Right forelimb (tissue), 1 donor: ENCODE results near the gene GFRA3.
A peak's percentile ranks its signal among the peaks of the same experiment; 100 is the strongest.
"Not testable (repeated sequence)": the region's sequence is repeated elsewhere in the genome, so short reads cannot be mapped to it uniquely, and the experiment has no call there.

ENCODE experiments used
- DNase-seq: peaks from one replicate; pipeline ENCODE4 v3.0.0-alpha.2; 2018

The GFRA3 gene, protein sequence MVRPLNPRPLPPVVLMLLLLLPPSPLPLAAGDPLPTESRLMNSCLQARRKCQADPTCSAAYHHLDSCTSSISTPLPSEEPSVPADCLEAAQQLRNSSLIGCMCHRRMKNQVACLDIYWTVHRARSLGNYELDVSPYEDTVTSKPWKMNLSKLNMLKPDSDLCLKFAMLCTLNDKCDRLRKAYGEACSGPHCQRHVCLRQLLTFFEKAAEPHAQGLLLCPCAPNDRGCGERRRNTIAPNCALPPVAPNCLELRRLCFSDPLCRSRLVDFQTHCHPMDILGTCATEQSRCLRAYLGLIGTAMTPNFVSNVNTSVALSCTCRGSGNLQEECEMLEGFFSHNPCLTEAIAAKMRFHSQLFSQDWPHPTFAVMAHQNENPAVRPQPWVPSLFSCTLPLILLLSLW

DNA sequence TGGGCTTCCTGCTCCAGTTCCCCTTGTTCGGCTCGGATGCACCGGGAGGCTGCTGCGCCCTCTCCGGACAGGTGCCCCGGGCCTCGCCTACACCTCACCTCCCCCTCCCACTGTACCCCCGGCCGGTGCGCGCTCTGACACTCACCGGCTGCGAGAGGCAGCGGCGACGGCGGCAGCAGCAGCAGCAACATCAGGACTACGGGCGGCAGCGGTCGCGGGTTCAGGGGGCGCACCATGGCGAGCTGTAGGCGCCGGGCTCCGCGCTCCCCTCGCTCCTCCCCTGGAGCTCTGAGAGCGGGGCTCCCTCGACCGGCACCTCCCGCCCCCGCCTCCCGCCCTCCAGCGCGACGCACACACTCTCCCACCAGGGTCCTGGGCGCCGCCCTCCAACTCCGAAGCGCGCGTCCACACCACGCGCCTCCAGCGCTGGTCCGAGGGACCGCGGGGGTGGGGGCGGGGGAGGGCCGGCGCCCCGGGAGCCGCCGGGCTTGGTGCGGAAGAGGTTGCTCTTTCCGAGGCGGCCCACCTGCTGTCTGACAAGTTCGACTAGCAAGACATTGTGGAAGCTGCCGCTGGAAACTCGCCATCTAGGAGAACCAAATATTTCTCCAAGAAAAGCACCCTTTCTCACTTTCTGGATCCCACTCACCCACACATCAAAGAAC, at the start of gene GFRA3:
GFRA3 (minus strand) TSS at position 433 of the 665 bp plus-strand sequence; CDS start at position 236, 197 bp downstream.
- DNase-seq, result no peak

DNA sequence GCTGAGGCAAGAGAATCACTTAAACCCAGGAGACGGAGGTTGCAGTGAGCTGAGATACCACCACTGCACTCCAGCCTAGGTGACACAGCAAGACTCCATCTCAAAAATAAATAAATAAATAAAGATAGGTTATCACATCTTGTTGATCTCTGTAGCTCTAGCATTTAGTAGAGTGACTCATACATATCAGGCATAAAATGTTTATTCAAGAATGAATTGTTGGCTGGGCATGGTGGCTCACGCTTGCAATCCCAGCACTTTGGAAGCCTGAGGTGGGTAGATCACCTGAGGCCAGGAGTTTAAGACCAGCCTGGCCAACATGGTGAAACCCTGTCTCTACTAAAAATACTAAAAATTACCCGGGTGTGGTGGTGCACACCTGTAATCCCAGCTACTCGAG, 43.8 kb upstream of the GFRA3 start:
- not testable (repeated sequence) for DNase-seq

DNA sequence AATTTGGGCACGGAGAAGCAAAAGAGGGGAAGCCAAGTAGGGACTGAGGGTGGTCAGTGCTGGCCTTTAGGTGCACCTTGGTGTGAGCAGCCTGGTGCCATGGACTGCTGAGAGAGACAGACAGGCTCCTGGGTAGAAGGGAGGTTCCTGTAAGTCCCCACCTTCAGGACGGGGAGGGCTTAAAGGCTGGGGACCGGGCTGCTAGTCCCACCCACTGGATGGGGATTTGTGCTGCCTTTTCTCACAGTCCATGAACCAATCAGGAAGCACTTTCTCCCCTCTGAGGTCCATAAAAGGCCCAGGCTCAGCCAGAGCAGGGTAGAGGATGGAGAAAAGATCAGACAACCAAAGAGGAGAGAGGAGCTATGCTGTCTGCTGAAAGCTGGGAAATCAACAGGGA, 41.9 kb upstream of the GFRA3 start:
- no peak for DNase-seq

DNA sequence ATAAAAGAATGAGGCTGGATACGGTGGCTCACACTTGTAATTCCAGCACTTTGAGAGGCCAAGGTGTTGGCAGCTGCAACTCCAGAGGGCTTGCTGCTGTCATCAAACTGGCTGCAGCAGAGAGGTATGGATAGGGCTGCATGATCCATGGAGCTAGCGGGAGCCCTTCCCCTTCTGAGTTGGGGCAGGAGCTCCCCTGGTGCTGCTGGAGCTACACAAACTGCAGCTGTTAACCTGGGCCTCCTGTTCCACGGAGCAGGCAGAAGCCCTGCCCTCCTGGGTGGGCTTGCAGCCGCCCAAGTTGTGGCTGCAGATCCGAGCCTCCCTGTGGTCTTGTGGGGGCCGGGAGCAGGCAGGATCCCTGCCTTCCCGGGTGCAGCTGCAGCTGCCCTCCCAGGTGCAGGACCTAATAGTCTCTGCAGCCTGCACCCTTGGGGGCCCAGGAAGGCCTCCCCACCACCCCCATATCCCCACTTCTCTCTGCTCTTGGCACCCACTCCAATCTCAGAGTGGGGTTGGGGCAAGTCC, 41.4 kb upstream of the GFRA3 start:
- DNase-seq, result no peak

DNA sequence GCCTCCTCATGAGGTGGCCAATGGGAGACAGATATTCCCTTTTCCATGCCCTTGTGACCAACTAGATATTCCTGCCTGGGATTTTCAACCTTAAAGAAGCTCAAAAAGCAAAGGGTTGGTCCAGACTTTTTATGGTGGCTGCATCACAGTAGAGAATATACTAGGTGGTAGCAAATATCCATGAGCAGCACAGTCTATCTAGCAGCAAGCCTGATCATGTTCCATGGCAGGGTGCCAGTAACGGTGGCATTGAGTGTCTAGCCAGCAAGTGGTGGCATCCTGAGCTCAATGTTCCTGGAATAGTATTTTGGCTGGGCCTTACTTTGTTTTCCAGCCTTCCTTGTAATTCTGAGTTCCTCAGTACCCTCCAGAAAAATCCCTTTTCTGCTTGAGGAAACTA, 31.4 kb upstream of the GFRA3 start:
- no peak for DNase-seq

DNA sequence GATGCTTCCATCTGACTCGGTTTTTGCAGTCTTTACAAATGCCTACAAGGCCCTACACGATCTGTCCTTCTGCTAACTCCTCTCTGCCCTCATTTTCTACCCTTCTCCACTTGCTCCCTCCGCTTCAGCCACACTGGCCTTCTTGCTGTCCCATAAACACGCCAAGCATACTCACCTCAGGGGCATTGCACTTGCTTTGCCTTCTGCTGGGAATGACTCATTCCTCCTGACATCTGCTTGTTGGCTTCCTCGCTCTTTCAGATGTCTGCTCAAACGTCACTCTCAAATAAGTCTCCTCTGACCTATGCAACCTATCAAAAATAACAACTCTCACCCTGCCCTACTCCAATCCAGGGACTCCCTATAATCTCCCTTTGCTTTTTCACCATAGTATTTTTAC, 29.0 kb upstream of the GFRA3 start:
- no peak for DNase-seq

DNA sequence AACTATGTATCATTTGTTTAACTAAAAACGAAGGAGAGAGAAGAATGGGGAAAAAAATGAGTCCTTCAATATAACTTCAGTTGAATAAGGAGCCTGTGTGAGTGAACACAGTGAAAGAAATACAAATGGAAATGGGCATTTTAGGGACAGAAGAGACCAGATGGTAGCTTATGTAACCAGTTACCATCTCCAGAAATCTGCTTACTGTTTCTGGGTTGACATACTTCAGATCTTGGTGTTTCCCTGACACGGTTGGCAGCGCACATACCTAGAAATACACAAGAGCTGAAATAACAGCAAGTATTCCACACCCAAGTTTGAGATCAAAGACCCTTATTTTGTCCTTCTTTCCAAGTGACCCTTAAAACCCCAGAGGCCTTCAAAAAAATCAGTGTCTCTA, 14.9 kb upstream of the GFRA3 start:
- DNase-seq, result no peak

DNA sequence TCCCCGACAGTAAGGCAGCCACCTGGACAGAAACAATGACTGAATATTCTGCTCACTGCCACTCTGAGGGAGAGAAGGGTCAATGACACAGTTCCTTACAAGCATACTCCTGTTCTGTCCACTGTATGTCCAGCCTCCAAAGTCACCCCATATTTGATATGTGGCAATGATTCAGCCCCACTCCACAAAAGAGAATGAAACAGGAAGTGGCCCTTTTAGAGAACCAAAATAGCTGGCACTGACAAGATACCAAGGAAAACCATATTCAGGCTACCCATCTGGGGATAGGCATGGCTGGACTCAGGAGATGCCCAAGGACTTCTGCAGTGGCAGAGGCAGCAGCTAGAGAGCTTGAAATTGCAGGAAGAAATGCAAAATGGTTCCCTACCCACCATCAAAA, 12.8 kb upstream of the GFRA3 start:
- no peak for DNase-seq

DNA sequence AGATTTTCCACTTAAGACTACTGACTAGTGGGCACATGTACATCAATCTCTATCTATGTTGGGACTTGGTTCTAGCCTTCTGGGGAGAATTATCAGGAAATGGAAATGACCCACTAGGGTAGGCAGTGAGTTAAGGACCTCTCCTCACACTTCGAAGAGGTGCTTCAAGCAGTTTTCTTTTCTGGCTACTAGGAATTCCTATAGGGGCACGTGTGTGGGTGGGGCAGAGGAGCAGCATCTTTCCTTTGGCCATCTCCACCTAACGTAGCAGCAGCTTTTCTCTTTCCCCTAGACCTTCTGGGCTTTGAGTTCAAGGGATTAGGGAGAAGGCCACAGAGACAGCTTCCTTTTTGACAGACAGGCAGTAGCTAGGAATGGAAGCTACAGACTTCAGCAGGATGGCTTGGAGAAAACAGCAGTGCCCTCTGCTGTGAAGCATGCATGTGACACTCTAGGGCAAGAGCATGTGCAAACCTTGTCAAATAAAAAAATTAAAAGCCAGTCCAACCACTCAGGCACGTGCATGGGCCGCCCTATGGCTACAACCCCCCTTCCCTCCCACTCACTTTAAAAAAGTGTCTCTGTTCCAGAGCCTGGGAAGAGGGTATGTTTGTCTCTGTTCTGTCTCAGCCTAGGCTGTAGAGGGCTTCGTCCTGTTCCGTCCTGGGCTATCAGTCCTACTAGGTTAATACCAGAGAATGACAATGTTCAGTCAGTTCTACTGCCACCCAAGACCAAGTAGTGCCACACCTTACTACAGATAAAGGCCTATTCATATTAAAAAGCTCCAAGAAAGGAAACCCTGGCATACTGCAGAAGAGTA, 8.7 kb upstream of the GFRA3 start:
- DNase-seq, result peak; percentile 55

DNA sequence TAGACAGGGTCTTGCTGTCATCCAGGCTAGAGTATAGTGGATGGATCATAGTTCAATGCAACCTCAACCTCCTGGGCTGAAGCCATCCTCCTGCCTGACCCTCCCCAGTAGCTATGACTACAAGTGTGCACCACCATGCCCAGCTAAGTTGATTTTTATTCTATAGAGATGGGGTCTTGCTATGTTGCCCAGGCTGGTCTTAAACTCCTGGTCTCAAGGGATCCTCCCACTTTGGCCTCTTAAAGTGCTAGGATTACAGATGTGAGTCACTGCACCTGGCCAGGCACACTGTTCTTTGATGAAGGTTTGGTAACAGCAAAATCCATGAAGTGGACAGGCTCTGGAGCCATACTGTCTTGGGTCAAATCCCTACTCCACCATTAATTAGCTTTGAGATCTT, 6.5 kb upstream of the GFRA3 start:
- no peak for DNase-seq

DNA sequence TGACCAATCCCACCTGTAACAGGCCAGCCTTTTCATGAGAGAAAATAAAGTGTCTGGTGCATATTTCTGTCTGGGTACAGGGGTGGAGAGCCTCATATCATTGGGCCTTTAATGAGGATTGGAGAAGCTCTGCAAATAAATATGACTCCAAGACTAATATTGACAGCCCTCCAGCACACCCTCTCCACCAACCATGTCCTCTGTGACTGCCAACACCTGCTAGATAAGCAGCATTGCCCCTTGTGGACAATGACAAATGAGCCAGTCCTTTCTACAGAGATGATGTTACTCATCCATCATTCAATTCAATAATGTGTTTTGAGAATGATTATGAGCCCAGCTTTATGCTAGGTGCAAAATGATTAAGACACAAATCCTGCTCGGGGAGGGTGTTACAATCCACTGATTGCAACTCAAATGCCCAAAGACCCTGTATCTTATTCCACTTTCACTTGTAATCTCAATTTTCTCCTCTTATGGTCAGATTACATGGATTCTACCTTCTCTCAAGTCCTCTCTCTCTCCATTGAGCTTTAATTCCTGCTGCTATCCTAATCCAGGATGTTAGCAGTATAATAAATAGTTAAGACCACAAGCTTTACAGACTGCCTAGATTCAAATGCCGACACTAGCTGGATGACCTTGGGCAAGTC, 2.1 kb upstream of the GFRA3 start:
- no peak for DNase-seq

DNA sequence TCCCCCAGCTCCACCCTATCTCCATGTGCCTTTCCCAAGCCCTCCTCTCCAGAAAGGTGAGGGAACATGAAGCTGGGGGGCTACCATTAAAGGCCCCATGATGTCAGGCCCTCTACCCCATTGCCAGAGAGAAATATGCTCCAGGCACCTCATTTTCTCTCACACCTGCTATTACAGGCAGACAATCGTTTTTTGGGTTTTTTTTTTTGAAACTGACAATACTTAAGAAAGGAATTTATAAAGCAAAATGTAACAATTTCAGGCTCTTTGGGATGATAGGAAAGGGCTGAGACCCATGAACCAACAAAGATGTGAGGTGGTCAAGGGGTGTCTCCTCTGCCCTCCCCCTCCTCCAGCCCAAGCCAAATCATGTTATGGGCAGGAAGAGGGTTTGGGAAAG, 1.5 kb upstream of the GFRA3 start:
- DNase-seq, result no peak

DNA sequence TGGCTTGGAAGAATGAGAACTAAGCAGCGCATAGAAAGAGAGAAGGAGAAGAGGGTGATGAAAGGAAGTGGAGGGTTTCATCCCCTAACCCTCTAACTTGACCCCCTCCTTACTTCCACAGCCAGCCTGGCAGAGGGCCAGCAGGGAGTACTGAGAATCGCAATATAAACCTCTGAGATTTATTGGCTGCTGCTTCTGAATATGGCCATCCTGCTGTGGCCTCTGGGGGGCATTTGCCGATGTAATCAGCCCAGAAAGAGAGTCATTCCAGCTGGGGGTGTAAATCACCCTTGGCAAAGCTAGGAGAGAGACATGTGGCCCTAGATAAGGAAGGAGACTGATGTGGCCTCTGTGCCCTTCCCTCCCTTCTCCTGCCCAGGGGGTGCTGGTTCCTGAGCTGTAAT, 960 bp upstream of the GFRA3 start:
- no peak for DNase-seq

DNA sequence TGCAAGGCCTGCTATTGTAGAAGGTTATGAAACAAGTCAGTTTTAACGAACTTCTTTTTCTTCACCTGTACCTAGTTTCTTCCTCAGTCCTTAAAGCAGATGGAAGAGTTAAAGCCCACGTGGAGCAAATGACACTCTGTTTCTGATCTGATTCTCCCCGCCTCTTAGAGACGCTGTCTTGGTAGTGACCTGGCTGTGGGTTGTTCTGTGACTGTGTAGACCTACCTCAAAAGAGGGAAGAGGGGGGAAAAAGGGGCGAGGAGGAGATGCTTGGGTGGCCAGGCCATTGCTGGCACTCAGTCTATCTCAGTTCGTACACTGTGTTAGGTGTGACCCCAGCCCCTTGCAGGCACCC, 610 bp downstream of the GFRA3 start:
- no peak for DNase-seq

DNA sequence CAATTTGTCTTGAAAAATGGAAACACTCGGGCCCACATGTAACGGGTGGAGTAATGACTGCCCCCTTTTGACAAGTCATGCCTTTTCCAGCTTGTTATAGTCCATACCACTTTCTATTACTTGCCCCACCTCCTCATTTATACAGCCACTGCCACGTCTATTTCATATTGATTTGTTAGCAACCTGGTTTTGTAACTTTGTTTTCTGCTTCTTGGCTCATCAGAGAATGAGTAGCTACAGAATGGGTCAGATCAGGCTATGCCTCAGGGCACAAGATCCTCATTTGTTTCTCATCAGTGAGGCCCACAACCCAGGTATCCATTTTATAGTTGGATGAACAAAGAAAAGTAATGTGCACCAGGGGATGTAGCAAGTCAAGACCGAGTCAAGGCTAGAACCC, 1.7 kb downstream of the GFRA3 start:
- DNase-seq, result no peak

DNA sequence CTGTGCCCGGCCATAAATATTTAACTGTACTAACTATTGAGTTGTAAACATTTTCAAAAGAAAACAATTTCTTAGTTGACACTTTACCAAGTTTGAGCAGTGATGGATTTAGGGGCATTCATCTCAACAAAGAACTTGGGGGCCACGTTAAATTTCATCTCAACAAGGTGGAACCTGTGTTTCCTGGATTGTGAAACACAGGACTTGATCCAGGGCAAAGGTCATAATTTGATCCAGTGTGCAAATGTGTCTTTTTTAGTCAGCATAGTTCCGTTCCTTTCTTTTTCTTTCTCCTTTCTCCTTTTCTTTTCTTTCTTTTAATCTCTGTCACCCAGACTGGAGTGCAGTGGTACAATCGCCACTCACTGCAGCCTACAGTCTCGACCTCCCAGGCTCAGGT, 3.1 kb downstream of the GFRA3 start:
- no peak for DNase-seq

DNA sequence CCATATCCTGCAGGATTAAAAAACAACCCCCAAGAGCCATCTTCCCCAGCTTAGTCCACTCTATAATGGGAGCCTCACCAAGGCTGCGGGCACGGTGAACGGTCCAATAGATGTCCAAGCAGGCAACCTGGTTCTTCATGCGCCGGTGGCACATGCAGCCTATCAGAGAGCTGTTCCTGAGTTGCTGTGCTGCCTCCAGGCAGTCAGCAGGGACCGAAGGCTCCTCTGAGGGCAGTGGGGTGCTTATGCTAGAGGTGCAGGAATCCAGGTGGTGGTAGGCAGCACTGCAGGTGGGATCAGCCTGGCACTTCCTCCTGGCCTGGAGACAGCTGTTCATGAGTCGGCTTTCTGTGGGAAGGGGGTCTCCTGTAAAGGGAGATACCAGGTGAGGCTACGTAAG, 10.2 kb downstream of the GFRA3 start:
- DNase-seq, result no peak

DNA sequence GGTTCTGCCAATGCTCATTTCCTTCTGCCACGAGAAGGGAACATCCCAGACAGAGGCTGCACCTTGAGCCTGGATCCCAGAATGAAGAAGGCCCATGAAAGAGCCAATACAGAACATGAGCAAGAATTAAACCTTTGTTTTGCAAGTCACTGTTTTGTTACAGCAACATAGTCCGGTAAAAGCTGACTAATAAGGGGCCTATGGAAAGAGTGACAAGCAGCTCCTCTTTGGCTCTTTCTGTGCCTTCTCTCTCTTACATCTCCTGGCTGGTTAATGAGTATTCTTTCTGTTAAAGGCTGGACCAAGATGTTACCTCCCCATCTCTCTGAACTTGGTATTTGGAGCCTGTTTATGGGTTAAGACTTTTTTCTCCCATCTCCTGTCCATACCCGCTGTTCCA, 10.8 kb downstream of the GFRA3 start:
- DNase-seq, result no peak

DNA sequence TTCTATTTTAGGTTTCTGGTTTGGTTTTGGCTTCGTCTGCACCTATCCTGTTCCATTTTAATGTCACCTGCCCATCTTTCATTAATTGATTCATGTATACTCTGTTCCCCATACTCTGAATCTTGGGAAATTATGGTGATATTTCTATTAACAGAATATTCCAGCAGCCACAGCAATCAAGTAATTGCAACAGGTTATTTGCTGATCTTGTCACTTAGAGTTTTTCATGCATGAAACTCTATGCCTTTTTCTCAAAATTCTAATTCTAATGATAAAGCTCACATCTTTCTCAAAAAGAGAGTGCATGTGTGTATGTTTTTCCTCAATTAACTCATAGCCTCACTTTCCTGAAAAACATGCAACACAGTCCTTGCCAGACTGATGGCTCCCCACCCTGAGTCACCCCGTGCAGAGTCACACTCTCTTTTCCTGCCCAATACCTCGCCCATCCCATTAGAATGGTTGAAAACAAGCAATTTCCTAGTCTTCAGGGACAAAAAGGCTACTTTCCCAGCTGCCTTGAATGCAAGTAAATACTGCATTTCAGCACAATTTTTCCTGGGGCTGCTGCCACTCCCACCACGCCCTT, 15.6 kb downstream of the GFRA3 start:
- DNase-seq, result no peak

DNA sequence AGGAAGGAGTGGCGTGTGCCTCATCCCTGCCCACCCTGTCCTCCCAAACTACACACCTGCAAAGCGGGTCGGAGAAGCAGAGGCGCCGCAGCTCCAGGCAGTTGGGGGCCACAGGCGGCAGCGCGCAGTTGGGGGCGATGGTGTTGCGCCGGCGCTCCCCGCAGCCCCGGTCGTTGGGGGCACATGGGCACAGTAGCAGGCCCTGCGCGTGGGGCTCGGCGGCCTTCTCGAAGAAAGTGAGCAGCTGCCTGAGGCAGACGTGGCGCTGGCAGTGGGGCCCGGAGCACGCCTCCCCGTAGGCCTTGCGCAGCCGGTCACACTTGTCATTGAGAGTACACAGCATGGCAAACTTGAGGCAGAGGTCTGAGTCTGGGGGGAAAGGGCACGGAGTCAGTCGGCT, 16.8 kb downstream of the GFRA3 start:
- DNase-seq, result no peak

DNA sequence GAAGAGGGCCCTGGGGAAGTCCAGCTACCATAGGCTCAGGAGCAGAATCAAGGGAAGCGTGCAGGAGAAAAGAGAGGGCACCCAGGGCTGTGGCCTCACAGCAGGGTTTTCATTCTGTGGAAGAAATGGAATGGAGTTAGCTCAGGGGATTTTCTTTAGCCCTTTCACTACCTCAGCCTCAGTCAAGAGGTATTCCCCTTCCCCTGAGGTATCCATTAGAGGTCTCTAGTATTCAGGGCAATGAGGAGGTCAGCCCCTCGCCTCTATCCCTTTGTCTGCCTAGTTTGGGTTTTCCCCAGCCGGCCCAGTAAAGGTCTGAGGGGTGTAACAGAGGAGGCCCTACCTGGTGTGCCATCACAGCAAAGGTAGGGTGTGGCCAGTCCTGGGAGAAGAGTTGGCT, 21.5 kb downstream of the GFRA3 start:
- DNase-seq, result no peak

DNA sequence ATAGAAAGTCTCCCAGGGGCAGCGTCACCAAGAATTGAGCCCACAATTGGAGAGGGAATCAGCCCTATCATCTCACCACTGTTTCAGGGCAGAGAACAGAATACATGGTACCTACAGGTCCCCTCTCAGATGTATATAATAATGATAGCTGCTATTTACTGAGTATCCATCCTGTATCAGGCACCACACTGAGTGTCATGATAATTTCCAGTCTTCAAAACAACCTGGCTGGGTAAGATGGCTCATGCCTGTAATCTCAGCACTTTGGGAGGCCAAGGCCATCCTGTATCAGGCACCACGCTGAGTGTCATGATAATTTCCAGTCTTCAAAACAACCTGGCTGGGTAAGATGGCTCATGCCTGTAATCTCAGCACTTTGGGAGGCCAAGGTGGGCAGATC, 26.6 kb downstream of the GFRA3 start:
- DNase-seq, result not testable (repeated sequence)

DNA sequence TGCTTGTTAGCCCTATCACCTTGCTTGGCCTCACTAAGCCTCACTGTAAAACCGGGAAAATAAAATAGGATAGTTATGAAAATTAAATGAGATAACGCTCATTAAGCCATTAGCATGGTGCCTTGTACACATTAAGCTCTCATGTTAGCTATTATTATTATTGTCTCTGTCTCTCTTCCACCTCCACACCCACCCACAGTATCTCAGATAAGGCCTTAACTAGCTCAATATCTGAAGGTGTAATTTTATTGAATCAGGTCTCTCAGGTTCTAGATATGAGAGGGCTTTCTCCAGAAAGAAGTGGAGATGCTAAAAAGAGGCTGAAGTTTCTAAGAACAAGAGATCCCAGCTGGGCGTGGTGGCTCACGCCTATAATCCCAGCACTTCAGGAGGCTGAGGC, 27.6 kb downstream of the GFRA3 start:
- DNase-seq, result no peak
